Transverse colon (tissue), 4 donors: Measurements from ENCODE around the gene GMPPB.
"Not testable (repeated sequence)": the region's sequence is repeated elsewhere in the genome, so short reads cannot be mapped to it uniquely, and the experiment has no call there.

ENCODE experiments used
- EP300 ChIP-seq: sonication (generic); formaldehyde crosslinking; IDR thresholded peaks from one replicate; pipeline ENCODE4 v1.6.1; 2017; ENCODE audit warnings: antibody characterized with exemption, low read depth
- POLR2A ChIP-seq: fragments of 450-650 bp; IDR thresholded peaks from one replicate; pipeline ENCODE4 v1.6.1; 2016; ENCODE audit warnings: antibody characterized with exemption, mild to moderate bottlenecking, moderate library complexity
- POLR2AphosphoS5 ChIP-seq, 3 donors: sonication (generic); formaldehyde crosslinking; IDR thresholded peaks; one replicate each; pipeline ENCODE4 v1.6.1; 2016; ENCODE audit warnings: antibody characterized with exemption in 3 of 3
- TF ChIP-seq, protein P1 (sequence below), 5 experiments: fragments of 200-600 bp in 3 of 5; fragments of 450-650 bp in 2 of 5; sonication (generic) in 3 of 5; IDR thresholded peaks; 1 replicate in 2 of 5; 2 replicates in 3 of 5; pipeline ENCODE4 v1.5.1; 2016 to 2017; ENCODE audit warnings: antibody characterized with exemption in 5 of 5, inconsistent platforms in 3 of 5, mild to moderate bottlenecking in 2 of 5, moderate library complexity in 1 of 5

DNA sequence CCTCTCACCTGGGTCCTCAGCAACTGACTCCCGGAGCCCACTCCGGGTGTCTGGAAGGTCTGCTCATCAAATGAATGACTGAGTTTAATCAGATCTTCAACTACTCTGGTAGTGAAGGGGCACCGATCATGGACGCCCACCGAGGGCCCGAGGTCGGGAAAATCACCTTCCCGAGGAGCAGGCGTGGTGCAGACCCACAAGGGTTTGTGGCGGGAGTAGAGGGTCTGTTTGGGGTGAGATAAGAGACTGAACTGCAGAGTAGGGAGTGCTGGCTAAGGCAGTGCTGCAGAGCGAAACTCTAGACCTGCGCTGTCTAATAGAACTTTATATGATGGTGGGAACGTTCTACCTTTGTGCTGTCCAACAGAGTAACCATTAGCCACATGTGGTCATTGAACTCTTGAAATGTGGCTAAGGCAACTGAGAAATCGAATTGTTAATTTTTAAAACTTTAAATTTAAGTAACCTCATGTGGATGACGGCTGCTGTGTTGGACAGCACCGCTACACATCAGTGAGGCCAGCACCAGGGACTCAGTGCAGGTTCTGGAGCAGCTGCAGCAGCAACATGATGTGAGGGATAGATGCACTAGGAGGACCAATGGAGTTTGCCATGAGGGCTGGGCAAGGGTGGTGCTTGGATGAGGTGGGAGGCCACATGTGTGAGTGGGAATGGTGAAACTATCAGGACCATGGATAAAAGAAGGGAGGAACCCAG is 33.7 kb downstream of the GMPPB start:
- not testable (repeated sequence) for TF ChIP-seq EP300; POLR2A; POLR2AphosphoS5 (IDR thresholded peaks at IDR 0.05)
- TF ChIP-seq, protein P1, sequence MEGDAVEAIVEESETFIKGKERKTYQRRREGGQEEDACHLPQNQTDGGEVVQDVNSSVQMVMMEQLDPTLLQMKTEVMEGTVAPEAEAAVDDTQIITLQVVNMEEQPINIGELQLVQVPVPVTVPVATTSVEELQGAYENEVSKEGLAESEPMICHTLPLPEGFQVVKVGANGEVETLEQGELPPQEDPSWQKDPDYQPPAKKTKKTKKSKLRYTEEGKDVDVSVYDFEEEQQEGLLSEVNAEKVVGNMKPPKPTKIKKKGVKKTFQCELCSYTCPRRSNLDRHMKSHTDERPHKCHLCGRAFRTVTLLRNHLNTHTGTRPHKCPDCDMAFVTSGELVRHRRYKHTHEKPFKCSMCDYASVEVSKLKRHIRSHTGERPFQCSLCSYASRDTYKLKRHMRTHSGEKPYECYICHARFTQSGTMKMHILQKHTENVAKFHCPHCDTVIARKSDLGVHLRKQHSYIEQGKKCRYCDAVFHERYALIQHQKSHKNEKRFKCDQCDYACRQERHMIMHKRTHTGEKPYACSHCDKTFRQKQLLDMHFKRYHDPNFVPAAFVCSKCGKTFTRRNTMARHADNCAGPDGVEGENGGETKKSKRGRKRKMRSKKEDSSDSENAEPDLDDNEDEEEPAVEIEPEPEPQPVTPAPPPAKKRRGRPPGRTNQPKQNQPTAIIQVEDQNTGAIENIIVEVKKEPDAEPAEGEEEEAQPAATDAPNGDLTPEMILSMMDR (IDR thresholded peaks at IDR 0.05), result not testable (repeated sequence)
